ENCODE measurements around the gene MOBP. TPM values are rescaled to one million over a fixed set of nuclear protein-coding genes. Genes with fewer than 3 reads are reported as not detected.

Gene MOBP
- total and polyA plus RNA-seq, 2 of the 8 experiments (the other 6 are each of a cell fraction or from before 2014, with no cell fraction given): 0.06 to 0.50 TPM

GRCh38 chr3:39485547-39485946 lies 18.1 kb downstream of the MOBP start:
- WGBS, 2 experiments (ENCODE audit: extremely low coverage in 1 of 2, insufficient coverage in 1 of 2, insufficient read length in 1 of 2, insufficient replicate concordance in 2 of 2, low coverage in 1 of 2, low lambda C conversion rate in 2 of 2, missing lambda C conversion rate in 1 of 2): 95% methylated on average over 8 of the region's 8 CpGs; no CpG with 5 or more reads in 1 of the 2 experiments
- H4K5ac ChIP-seq (ENCODE audit: insufficient read length, low read depth, low read length): no peak overlapping the region

More at GRCh38 chr3:39485547-39485946, 18.1 kb downstream of the MOBP start:
- no peak overlapping the region for H3K4ac ChIP-seq (replicated peaks; ENCODE audit: insufficient read length, low read depth, low read length)
- no peak overlapping the region for H2BK5ac ChIP-seq (ENCODE audit: low read depth, low read length)
- FAIRE-seq (no peak), DNase-seq (ENCODE audit: low read depth in 1 of 2, low spot score in 2 of 2) (no peak)
- no peak overlapping the region; the same call in 1 of the 2 replicates for H4K8ac ChIP-seq (ENCODE audit: extremely low read depth, insufficient read depth, low read length)
- no peaks in the 10 kb centered on the region for H3K4me1 ChIP-seq (replicated peaks in 1 of 4; ENCODE audit: control insufficient read depth in 3 of 4, insufficient read depth in 4 of 4, low read length in 3 of 4)
- H3K23ac ChIP-seq (ENCODE audit: insufficient read length): no peak overlapping the region
- H2AFZ ChIP-seq (ENCODE audit: low read length): no peak overlapping the region
- H2BK120ac ChIP-seq (replicated peaks; ENCODE audit: low read depth, low read length): no peak overlapping the region
- no peaks in the 10 kb centered on the region for H3K27me3 ChIP-seq (replicated peaks in 1 of 4; ENCODE audit: control insufficient read depth in 3 of 4, extremely low read depth in 1 of 4, insufficient read depth in 3 of 4, low read length in 3 of 4)
- H4K20me1 ChIP-seq (replicated peaks in 1 of 2; ENCODE audit: control insufficient read depth in 1 of 2, insufficient read depth in 2 of 2, low read length in 2 of 2): no peaks in the 10 kb centered on the region
- H4K91ac ChIP-seq (replicated peaks; ENCODE audit: insufficient read length, low read length): no peak overlapping the region
- no peaks in the 10 kb centered on the region for H3K9me3 ChIP-seq (ENCODE audit: insufficient read depth in 2 of 2, low read depth in 1 of 2, low read length in 1 of 2)
- no peak overlapping the region for H3K4me2 ChIP-seq (ENCODE audit: insufficient read depth in 1 of 2, low read depth in 2 of 2, low read length in 2 of 2)
- H3K56ac ChIP-seq (replicated peaks; ENCODE audit: insufficient read length, low read depth, low read length): no peak overlapping the region
- ChIA-PET POLR2A (ENCODE audit: partially characterized antibody) (no interaction called here), CTCF (ENCODE audit: partially characterized antibody) (interaction anchor here (1.4 to 2.0 kb wide), 3 partner anchors 13 to 42 kb away, joined by 5 to 10 read pairs (median 9); no protein-coding TSS in a partner anchor)
- H2BK12ac ChIP-seq (ENCODE audit: low read depth, low read length): no peak overlapping the region
- H2AK5ac ChIP-seq (ENCODE audit: low read depth, low read length): no peak overlapping the region
- H2BK15ac ChIP-seq (ENCODE audit: low read length): no peak overlapping the region
- H3K4me3 ChIP-seq (ENCODE audit: extremely low read depth in 1 of 4, insufficient read depth in 2 of 4, low read depth in 3 of 4, low read length in 4 of 4): no peak overlapping the region
- no peak overlapping the region for H3K18ac ChIP-seq (ENCODE audit: extremely low read depth, low read length)
- H3K27ac ChIP-seq (ENCODE audit: low read depth, low read length): no peak overlapping the region
- H3K36me3 ChIP-seq (ENCODE audit: control insufficient read depth in 2 of 4, insufficient read depth in 4 of 4, low read length in 3 of 4): no peaks in the 10 kb centered on the region
- no peaks in the 10 kb centered on the region for H3K23me2 ChIP-seq (ENCODE audit: low read depth, low read length)
- H3K14ac ChIP-seq (ENCODE audit: insufficient read length): no peak overlapping the region
- H2BK20ac ChIP-seq (ENCODE audit: low read length): no peak overlapping the region
- no peaks in the 10 kb centered on the region for H3K79me1 ChIP-seq (ENCODE audit: low read depth, low read length)
- no peaks in the 10 kb centered on the region for H3K79me2 ChIP-seq (ENCODE audit: control insufficient read depth in 1 of 2, insufficient read depth in 2 of 2, low read length in 2 of 2)
- H3K9ac ChIP-seq (replicated peaks in 1 of 4; ENCODE audit: extremely low read depth in 1 of 4, low read depth in 3 of 4, low read length in 3 of 4): no peak overlapping the region

Measured in H1 (cell line).